GM12878 (cell line): ENCODE data around the gene NUP210. TPM values are rescaled to one million over a fixed set of nuclear protein-coding genes. Genes with fewer than 3 reads are reported as not detected.

Source experiments
- ATAC-seq: fragments of 200-7000 bp; cut with Tn5 transposase; 3 replicates; pipeline ENCODE4 v1.9.1; 2020; ENCODE audit warnings: mild to moderate bottlenecking, moderate library complexity
- BruUV-seq: library from RNA; stranded (reverse); fragments of 400-500 nt; replicated peaks from 2 replicates; lab custom pipeline; 2021; lab: Mats Ljungman, UMichigan
- CTCF ChIA-PET: fragments of 300-600 bp; sonication (Branson Sonifier 250); formaldehyde crosslinking; extraction: SDS; loops from one replicate; lab custom pipeline; 2021; ENCODE audit warnings: inconsistent platforms; lab: Yijun Ruan, JAX
- POLR2A ChIA-PET: fragments of 350-600 bp; formaldehyde crosslinking; extraction: SDS; loops from one replicate; lab custom pipeline; 2021; ENCODE audit warnings: inconsistent platforms; lab: Charles Lee
- RAD21 ChIA-PET: fragments of 300-600 bp; sonication (Branson Sonifier 250); formaldehyde crosslinking; loops from one replicate; lab custom pipeline; 2023; ENCODE audit warnings: antibody characterized with exemption; ENCODE audit not compliant: unreplicated experiment; lab: Charles Lee
- SMC1A ChIA-PET: fragments of 300-600 bp; sonication (Branson Sonifier 250); formaldehyde crosslinking; loops from one replicate; lab custom pipeline; 2023; ENCODE audit not compliant: unreplicated experiment, uncharacterized antibody; lab: Charles Lee
- DNase-seq: peaks from one replicate; pipeline ENCODE4 v3.0.0-alpha.2; 2011; ENCODE audit warnings: low read depth, low spot score
- FAIRE-seq: peaks from 3 replicates; lab custom pipeline; 2011; peaks lifted over from hg19 to GRCh38; lab: Jason Lieb, UNC
- H2AFZ ChIP-seq: 2 replicates; pipeline ENCODE4 v1.6.0; 2011; ENCODE audit warnings: low read depth, low read length, control low read depth; ENCODE audit not compliant: control insufficient read depth
- H3K27ac ChIP-seq: 2 replicates; pipeline ENCODE4 v1.5.1; 2011; ENCODE audit warnings: control low read depth; ENCODE audit not compliant: control insufficient read depth, insufficient read depth
- H3K27me3 ChIP-seq, 2 experiments: replicated peaks in 1 of 2; 2 replicates each; pipeline versions ENCODE4 v1.6.0 to v1.6.1; 2011; ENCODE audit warnings: low read length in 1 of 2; ENCODE audit not compliant: control insufficient read depth in 2 of 2, insufficient read depth in 2 of 2
- H3K36me3 ChIP-seq, 2 experiments: 2 replicates each; pipeline ENCODE4 v1.5.1; 2011; ENCODE audit warnings: low read length in 1 of 2; ENCODE audit not compliant: control insufficient read depth in 2 of 2, insufficient read depth in 2 of 2
- H3K4me1 ChIP-seq: 2 replicates; pipeline ENCODE4 v1.6.1; 2011; ENCODE audit warnings: mild to moderate bottlenecking, low read length, moderate library complexity, mixed read lengths; ENCODE audit not compliant: control insufficient read depth, insufficient read depth
- H3K4me2 ChIP-seq: 2 replicates; pipeline ENCODE4 v1.6.0; 2011; ENCODE audit warnings: control low read depth; ENCODE audit not compliant: control insufficient read depth, insufficient read depth
- H3K4me3 ChIP-seq: fragments of 200-600 bp; sonication (generic); 2 replicates; pipeline ENCODE4 v1.5.1; 2016
- H3K79me2 ChIP-seq: 2 replicates; pipeline ENCODE4 v1.6.0; 2011; ENCODE audit warnings: low read length; ENCODE audit not compliant: control insufficient read depth, insufficient read depth
- H3K9ac ChIP-seq: 2 replicates; pipeline ENCODE4 v1.8.0; 2011; ENCODE audit warnings: low read length, control low read depth, mixed read lengths; ENCODE audit not compliant: control insufficient read depth, insufficient read depth
- H3K9me3 ChIP-seq: replicated peaks from 3 replicates; pipeline ENCODE4 v1.5.1; 2011; ENCODE audit warnings: mild to moderate bottlenecking, low read length; ENCODE audit not compliant: control insufficient read depth, insufficient read depth
- H4K20me1 ChIP-seq: 2 replicates; pipeline ENCODE4 v1.6.0; 2011; ENCODE audit not compliant: control insufficient read depth, insufficient read depth
- CTCF ChIP-seq, 3 experiments: IDR thresholded peaks in 2 of 3; conservative IDR thresholded peaks in 1 of 3; 2 replicates each; pipeline ENCODE4 v1.5.1; 2011; ENCODE audit warnings: low read depth in 3 of 3, low read length in 3 of 3, mild to moderate bottlenecking in 3 of 3, control low read depth in 2 of 3, moderate library complexity in 2 of 3, inconsistent platforms in 1 of 3, mixed read lengths in 1 of 3; ENCODE audit not compliant: control insufficient read depth in 2 of 3, insufficient read depth in 1 of 3; ENCODE audit errors: extremely low read depth in 1 of 3
- KAT2A ChIP-seq: conservative IDR thresholded peaks from 2 replicates; pipeline ENCODE4 v1.6.1; 2011; ENCODE audit warnings: low read depth, low read length; ENCODE audit not compliant: control insufficient read depth
- NR2F1 ChIP-seq: fragments of 450-650 bp; conservative IDR thresholded peaks from 2 replicates; pipeline ENCODE4 v1.6.1; 2017; ENCODE audit warnings: mild to moderate bottlenecking
- NRF1 ChIP-seq: conservative IDR thresholded peaks from 2 replicates; pipeline ENCODE4 v1.6.1; 2011; ENCODE audit warnings: mild to moderate bottlenecking, low read depth, low read length, improper control_type of control experiment
- POLR2A ChIP-seq: IDR thresholded peaks from 2 replicates; pipeline ENCODE4 v1.6.1; 2011; ENCODE audit warnings: low read depth, mild to moderate bottlenecking, low read length
- SP1 ChIP-seq: IDR thresholded peaks from one replicate; pipeline ENCODE4 v1.6.1; 2011; ENCODE audit warnings: low read depth, low read length
- SUZ12 ChIP-seq: fragments of 200-600 bp; sonication (generic); IDR thresholded peaks from one replicate; pipeline ENCODE4 v1.6.1; 2018; ENCODE audit warnings: antibody characterized with exemption, mild to moderate bottlenecking; ENCODE audit not compliant: unreplicated experiment
- TAF1 ChIP-seq: IDR thresholded peaks from 2 replicates; pipeline ENCODE4 v1.6.1; 2011; ENCODE audit warnings: mild to moderate bottlenecking, low read depth, low read length, borderline replicate concordance
- USF1 ChIP-seq: IDR thresholded peaks from 2 replicates; pipeline ENCODE4 v1.6.1; 2011; ENCODE audit warnings: borderline replicate concordance, low read depth, mild to moderate bottlenecking, moderate library complexity, mixed read lengths, low read length; ENCODE audit not compliant: insufficient read depth; ENCODE audit errors: extremely low read length
- WGBS: methylation state at CpG from one replicate; pipeline ENCODE4 v1.1.6; 2016; ENCODE audit warnings: low lambda C conversion rate; ENCODE audit not compliant: insufficient replicate concordance, insufficient coverage; ENCODE audit errors: missing lambda C conversion rate; 5-methylcytosine and 5-hydroxymethylcytosine counted together
- in situ Hi-C: fragments of 300-500 bp; cut with MboI; formaldehyde crosslinking; loops from 9 replicates; pipeline ENCODE4 v1.14.3; 2018; ENCODE audit warnings: mixed read lengths
- intact Hi-C: fragments of 100-400 bp; cut with micrococcal nuclease; formaldehyde crosslinking; loops from one replicate; pipeline ENCODE4 v1.14.2; 2022; ENCODE audit not compliant: unreplicated experiment
- polyA plus RNA-seq, 11 experiments: library from polyadenylated mRNA; depleted of rRNA in 4 of 11; unstranded in 6 of 11; stranded (reverse) in 5 of 11; fragments of >200 nt; fragmentation: Nextera tagmentation in 4 of 11; fragmentation: Illumina TruSeq in 1 of 11; extraction: Ambion mirVana in 4 of 11; extraction: Trizol in 1 of 11; gene quantifications; 1 replicate in 1 of 11; 2 replicates in 10 of 11; pipeline versions ENCODE4 v1.2.1 to v1.2.3, GENCODE V29; 2011 to 2016; ENCODE audit warnings: inconsistent platforms in 2 of 11, missing spikeins in 2 of 11, low read depth in 1 of 11
- total RNA-seq, 4 experiments: library from RNA; depleted of rRNA in 3 of 4; stranded (reverse); fragments of >200 nt in 3 of 4; fragmentation: Illumina TruSeq in 1 of 4; extraction: Trizol in 1 of 4; gene quantifications; 2 replicates each; pipeline versions ENCODE4 v1.2.1 to v1.2.3, GENCODE V29; 2013 to 2021
- TF ChIP-seq, protein P1 (sequence below): fragments of 450-650 bp; IDR thresholded peaks from 2 replicates; pipeline ENCODE4 v1.6.1; 2017; ENCODE audit warnings: borderline replicate concordance

NUP210 gene
- total and polyA plus RNA-seq, 10 of the 15 experiments (the other 5 are each of a cell fraction or from before 2014, with no cell fraction given) = 2.9 to 150 (median 76.0) TPM

DNA sequence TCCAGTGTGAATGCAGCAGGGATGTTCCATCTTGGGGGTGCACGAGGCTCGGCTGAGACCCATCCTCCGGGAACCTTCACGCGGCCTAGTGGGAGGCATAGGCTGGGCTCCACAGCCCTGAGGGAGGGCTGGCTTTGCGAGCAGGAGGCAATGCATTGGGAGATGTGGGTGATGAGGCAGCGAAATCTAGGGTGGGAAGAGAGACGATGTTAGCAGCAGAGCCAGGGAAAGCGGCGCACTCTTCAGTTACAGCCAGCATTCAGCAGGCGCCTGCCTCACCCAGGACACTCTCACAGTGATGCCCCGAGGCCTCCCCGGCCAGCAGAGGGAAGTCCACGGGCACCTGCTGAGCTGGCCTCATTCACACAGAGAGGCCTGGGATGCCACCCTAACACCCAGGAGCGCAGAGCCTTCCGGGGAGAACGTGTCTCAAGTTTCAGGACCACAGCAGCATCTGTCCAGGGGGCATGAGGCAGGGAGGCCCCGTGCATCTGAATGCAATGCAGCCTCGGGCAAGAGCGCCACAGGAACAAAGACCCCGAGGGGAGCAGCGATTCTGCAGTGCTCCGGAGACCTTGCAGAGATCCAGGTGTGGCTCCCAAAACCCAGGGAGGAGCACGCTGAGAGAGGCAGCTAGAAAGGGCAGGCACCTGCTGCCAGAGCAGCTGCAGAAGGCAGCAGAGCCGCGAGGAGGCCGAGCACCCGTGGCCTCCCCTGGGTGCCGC lies 102.4 kb downstream of the NUP210 start:
- no TSS peak for BruUV-seq
- ChIA-PET RAD21 (no interaction called here), CTCF (no interaction called here), SMC1A (no interaction called here), POLR2A (no interaction called here)
- Histone ChIP-seq H3K4me2 (no peak overlapping the region), H3K79me2 (no peaks in the 10 kb centered on the region), H3K9ac (no peak overlapping the region), H2AFZ (no peak overlapping the region), H3K27ac (no peak overlapping the region), H3K4me3 (no peak overlapping the region), H3K27me3 (no peaks in the 10 kb centered on the region), H3K4me1 (no peaks in the 10 kb centered on the region), H3K36me3 (peaks cover 47 to 54% of the 10 kb centered on the region in 2 experiments), H3K9me3 (no peaks in the 10 kb centered on the region), H4K20me1 (no peaks in the 10 kb centered on the region)
- TF ChIP-seq POLR2A = 0 out of 2 replicates have a peak, but pooled peaks have one; percentile 15
- TF ChIP-seq USF1 = no peak
- in situ Hi-C loops (no loop called here), intact Hi-C loops (no loop called here)
- 97% methylated on average over 29 of the region's 29 CpGs for WGBS
- FAIRE-seq (no peak), DNase-seq (no peak), ATAC-seq (no peak)

- no peak overlapping the region for H3K4me2 ChIP-seq
- 99% methylated on average over 10 of the region's 10 CpGs for WGBS
- no peak overlapping the region for H3K27ac ChIP-seq
- peaks cover 35 to 44% of the 10 kb centered on the region in 2 experiments for H3K36me3 ChIP-seq
- no peak overlapping the region for H3K9ac ChIP-seq
- no peak for ATAC-seq
- POLR2A ChIA-PET = no interaction called here
- H4K20me1 ChIP-seq = no peaks in the 10 kb centered on the region
- H3K79me2 ChIP-seq = no peaks in the 10 kb centered on the region
- no peak overlapping the region for H3K4me3 ChIP-seq
- in situ Hi-C loops = no loop called here
- CTCF ChIA-PET = interaction anchor here (1.6 kb wide), 1 partner anchor 225 kb away, joined by 5 read pairs; no protein-coding TSS in a partner anchor
- H3K27me3 ChIP-seq = no peaks in the 10 kb centered on the region
- SMC1A ChIA-PET = interaction anchor here (1.0 kb wide), 1 partner anchor 9 kb away, joined by 3 read pairs; no protein-coding TSS in a partner anchor
- RAD21 ChIA-PET = no interaction called here
- no peak for FAIRE-seq
- BruUV-seq = TSS peak; percentile 81
- H3K4me1 ChIP-seq = no peaks in the 10 kb centered on the region
- DNase-seq = no peak
- intact Hi-C loops = no loop called here
- no peak overlapping the region for H2AFZ ChIP-seq
- no peaks in the 10 kb centered on the region for H3K9me3 ChIP-seq
- TF ChIP-seq NRF1 = no peak
- no peak for TF ChIP-seq SUZ12
- no peak for TF ChIP-seq NR2F1
- no peak for TF ChIP-seq SP1
- no peak for TF ChIP-seq CTCF (IDR thresholded peaks at IDR 0.05 in 2 of 3, conservative IDR thresholded peaks at IDR 0.05 in 1 of 3; ENCODE audit: control insufficient read depth in 2 of 3, extremely low read depth in 1 of 3, insufficient read depth in 1 of 3, low read depth in 3 of 3, low read length in 3 of 3)
- TF ChIP-seq KAT2A = no peak
- TF ChIP-seq, protein P1, sequence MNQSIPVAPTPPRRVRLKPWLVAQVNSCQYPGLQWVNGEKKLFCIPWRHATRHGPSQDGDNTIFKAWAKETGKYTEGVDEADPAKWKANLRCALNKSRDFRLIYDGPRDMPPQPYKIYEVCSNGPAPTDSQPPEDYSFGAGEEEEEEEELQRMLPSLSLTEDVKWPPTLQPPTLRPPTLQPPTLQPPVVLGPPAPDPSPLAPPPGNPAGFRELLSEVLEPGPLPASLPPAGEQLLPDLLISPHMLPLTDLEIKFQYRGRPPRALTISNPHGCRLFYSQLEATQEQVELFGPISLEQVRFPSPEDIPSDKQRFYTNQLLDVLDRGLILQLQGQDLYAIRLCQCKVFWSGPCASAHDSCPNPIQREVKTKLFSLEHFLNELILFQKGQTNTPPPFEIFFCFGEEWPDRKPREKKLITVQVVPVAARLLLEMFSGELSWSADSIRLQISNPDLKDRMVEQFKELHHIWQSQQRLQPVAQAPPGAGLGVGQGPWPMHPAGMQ = no peak
- TF ChIP-seq TAF1 = no peak
These were observed 103.5 kb downstream of the NUP210 start for GRCh38 chr3:13316603-13317002.
